Central memory CD8-positive, alpha-beta T cell (primary cell): ENCODE data around the gene GABRA4.
A peak's percentile ranks its signal among the peaks of the same experiment; 100 is the strongest.

Experiments used
- ATAC-seq: fragments of 150-1000 bp; cut with Tn5 transposase; replicated peaks from 2 replicates; pipeline ENCODE4 v1.10.0; 2022; ENCODE audit warnings: mild to moderate bottlenecking, moderate FRiP score, moderate number of reproducible peaks; ENCODE audit not compliant: poor library complexity, severe bottlenecking; ENCODE audit errors: extremely low read depth
- DNase-seq, 2 donors: peaks; one replicate each; pipeline ENCODE4 v3.0.0; 2021; ENCODE audit warnings: low spot score in 2 of 2
- H3K27ac Mint-ChIP-seq: one replicate; pipeline ENCODE4 v1.8.0; 2022; ENCODE audit warnings: low read depth, mild to moderate bottlenecking, moderate library complexity, mixed read lengths
- H3K27me3 Mint-ChIP-seq: one replicate; pipeline ENCODE4 v1.8.0; 2022; ENCODE audit warnings: mixed read lengths
- H3K36me3 Mint-ChIP-seq: one replicate; pipeline ENCODE4 v1.8.0; 2022; ENCODE audit warnings: mild to moderate bottlenecking, moderate library complexity, mixed read lengths; ENCODE audit not compliant: insufficient read depth
- H3K4me1 Mint-ChIP-seq: one replicate; pipeline ENCODE4 v1.8.0; 2022; ENCODE audit warnings: mixed read lengths
- H3K4me3 Mint-ChIP-seq: one replicate; pipeline ENCODE4 v1.8.0; 2022; ENCODE audit warnings: mild to moderate bottlenecking, moderate library complexity, mixed read lengths
- H3K9me3 Mint-ChIP-seq: one replicate; pipeline ENCODE4 v1.8.0; 2022; ENCODE audit warnings: mixed read lengths

The GABRA4 gene

GRCh38 chr4:46993075-46994006, at the start of gene GABRA4:
Gene GABRA4, minus strand, starts transcription at chr4:46993581. Its CDS starts 157 bp downstream, at chr4:46993424.
- H3K36me3 Mint-ChIP-seq: no peaks in the 10 kb centered on the region
- no peak for ATAC-seq

GRCh38 chr4:47040828-47041227, 47.4 kb upstream of the GABRA4 start:
- H3K4me1 Mint-ChIP-seq: no peaks in the 10 kb centered on the region
- H3K4me3 Mint-ChIP-seq: no peak overlapping the region
- no peaks in the 10 kb centered on the region for H3K9me3 Mint-ChIP-seq
- peaks cover 50% of the 10 kb centered on the region for H3K27me3 Mint-ChIP-seq
- DNase-seq (no peak), ATAC-seq (no peak)
- no peak overlapping the region for H3K27ac Mint-ChIP-seq
- no peaks in the 10 kb centered on the region for H3K36me3 Mint-ChIP-seq

More at GRCh38 chr4:46993075-46994006, at the start of gene GABRA4:
- DNase-seq: no peak
- no peak within 1 kb of the TSS for H3K27ac Mint-ChIP-seq
- peak within 1 kb of the TSS; percentile 39 for H3K4me3 Mint-ChIP-seq
- peaks cover 67% of the 10 kb centered on the region for H3K27me3 Mint-ChIP-seq
- H3K9me3 Mint-ChIP-seq: no peaks in the 10 kb centered on the region
- peaks cover 15% of the 10 kb centered on the region for H3K4me1 Mint-ChIP-seq

DNA sequence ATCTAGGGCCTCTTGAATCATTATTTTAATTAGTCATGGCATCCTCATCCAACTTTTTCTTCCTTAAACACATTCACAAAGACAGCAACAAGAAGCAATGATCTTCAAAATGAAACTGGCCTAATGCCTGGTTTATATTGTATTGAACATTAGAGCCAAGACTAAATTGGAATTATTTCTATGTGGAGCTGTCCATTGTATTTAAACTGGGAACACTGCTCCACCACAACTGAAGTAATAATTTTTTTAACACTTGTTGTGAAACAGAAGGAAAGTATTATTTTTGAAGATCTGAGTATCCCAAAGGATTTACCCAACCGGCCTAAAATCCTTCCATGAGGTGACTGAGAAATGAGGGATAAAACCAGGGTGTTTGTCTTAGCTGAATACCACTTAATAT, 44.9 kb upstream of the GABRA4 start:
- Mint-ChIP-seq H3K4me1 (no peaks in the 10 kb centered on the region), H3K27me3 (peaks cover 37% of the 10 kb centered on the region), H3K27ac (no peak overlapping the region), H3K36me3 (no peaks in the 10 kb centered on the region), H3K9me3 (no peaks in the 10 kb centered on the region), H3K4me3 (no peak overlapping the region)
- DNase-seq: no peak
- no peak for ATAC-seq

DNA sequence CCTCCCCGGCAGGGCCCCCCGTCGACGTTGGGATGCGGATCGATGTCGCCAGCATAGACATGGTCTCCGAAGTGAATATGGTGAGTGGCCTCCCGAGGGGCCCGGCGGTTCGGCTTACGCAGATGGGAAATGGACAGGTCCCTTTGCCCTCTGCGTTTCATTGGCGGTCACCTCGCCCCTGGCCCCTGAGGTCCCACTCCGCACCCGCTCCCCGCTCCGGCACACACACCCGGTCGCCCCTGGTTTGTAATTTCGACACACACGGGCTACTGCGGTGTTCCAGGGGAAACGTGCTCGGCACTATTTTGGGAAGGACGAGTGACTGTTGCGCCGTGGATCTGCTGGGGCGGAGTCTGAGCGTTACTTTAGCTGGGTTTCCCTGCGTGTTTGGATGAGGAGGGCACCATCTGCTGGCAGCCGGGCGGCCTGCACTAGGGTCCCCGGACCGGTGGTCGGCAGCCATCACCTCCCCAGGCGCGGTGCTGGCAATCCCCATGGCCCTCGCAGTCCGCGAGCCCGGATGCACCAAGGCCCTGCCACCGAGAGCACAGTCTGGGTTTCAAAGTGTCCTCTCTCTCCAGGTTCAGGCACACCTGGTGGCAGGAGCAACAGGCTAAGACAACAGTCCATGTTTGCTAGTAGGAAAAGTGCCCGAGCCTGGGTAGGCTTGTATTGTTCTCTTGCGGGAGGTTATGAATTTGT, 39.2 kb upstream of the GABRA4 start:
- ATAC-seq (peak; percentile 59), DNase-seq (peak in 1 of 2 donors; percentile 24)
- H3K27ac Mint-ChIP-seq: no peak overlapping the region
- H3K27me3 Mint-ChIP-seq: peaks cover 64% of the 10 kb centered on the region
- H3K36me3 Mint-ChIP-seq: peaks cover 2% of the 10 kb centered on the region
- H3K4me3 Mint-ChIP-seq: peak overlapping the region; percentile 45
- no peaks in the 10 kb centered on the region for H3K9me3 Mint-ChIP-seq
- H3K4me1 Mint-ChIP-seq: peaks cover 23% of the 10 kb centered on the region

DNA sequence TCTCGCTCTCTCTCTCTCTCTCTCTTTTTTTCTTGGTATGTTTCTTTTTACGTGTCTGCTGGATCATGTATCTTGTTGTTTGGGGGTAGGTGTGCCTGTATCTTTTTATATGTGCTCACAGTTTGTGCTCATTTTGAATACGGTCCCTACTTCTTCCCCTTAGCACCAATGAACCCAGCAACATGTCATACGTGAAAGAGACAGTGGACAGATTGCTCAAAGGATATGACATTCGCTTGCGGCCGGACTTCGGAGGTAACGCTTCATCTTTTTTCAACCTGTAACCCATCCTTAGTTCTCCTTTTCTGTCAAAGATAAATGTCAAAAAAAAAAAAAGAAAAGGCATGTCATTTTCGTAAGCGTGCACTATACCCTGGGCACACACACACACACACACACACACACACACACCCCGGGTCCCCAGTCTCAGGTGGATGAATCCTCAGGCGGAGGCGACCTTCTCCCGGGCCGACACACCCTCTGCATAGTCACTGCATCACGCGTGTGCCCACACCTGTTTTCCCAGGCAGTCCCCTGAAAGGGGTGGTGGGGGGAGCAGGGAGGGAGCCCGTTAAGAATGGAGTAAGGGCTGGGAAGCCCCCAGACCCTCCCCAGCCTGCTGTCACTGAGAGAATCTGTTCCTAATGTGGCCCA, 38.5 kb upstream of the GABRA4 start:
- H3K36me3 Mint-ChIP-seq: peaks cover 2% of the 10 kb centered on the region
- ATAC-seq (peak; percentile 28), DNase-seq (no peak)
- H3K27me3 Mint-ChIP-seq: peaks cover 63% of the 10 kb centered on the region
- no peaks in the 10 kb centered on the region for H3K9me3 Mint-ChIP-seq
- H3K27ac Mint-ChIP-seq: no peak overlapping the region
- H3K4me1 Mint-ChIP-seq: peaks cover 23% of the 10 kb centered on the region
- H3K4me3 Mint-ChIP-seq: peak overlapping the region; percentile 45

- Mint-ChIP-seq H3K27me3 (peaks cover 61% of the 10 kb centered on the region), H3K36me3 (peaks cover 2% of the 10 kb centered on the region), H3K4me1 (peaks cover 23% of the 10 kb centered on the region), H3K4me3 (peak within 1 kb of the TSS; percentile 45), H3K27ac (no peak within 1 kb of the TSS), H3K9me3 (no peaks in the 10 kb centered on the region)
- ATAC-seq (no peak), DNase-seq (no peak)
These were observed 37.8 kb upstream of the GABRA4 start, which contains the start of gene GABRB1 for GRCh38 chr4:47031011-47031678. Gene GABRB1, plus strand, starts transcription at chr4:47031567.

DNA sequence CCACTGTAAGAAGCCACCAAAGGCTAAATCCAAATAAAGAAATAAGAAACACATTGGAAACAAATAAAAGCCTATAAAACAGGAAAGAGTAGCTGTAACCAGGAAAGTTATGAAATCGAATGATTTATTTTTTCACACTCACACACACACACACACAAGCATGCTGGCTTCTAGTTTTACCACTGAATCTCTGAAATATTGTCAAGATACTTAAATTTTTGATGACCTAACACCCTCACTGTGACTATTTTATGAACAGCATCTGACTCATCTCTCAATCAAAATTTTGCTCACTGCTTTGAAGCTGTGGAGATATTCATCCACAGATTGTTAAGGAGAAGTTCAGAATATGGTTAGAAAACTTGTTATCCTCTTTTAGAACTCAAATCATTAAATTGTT, 24.1 kb upstream of the GABRA4 start:
- H3K4me3 Mint-ChIP-seq: no peak overlapping the region
- DNase-seq: no peak
- no peaks in the 10 kb centered on the region for H3K36me3 Mint-ChIP-seq
- peaks cover 6% of the 10 kb centered on the region for H3K9me3 Mint-ChIP-seq
- H3K27ac Mint-ChIP-seq: no peak overlapping the region
- no peak for ATAC-seq
- H3K4me1 Mint-ChIP-seq: peaks cover 3% of the 10 kb centered on the region
- H3K27me3 Mint-ChIP-seq: no peaks in the 10 kb centered on the region

DNA sequence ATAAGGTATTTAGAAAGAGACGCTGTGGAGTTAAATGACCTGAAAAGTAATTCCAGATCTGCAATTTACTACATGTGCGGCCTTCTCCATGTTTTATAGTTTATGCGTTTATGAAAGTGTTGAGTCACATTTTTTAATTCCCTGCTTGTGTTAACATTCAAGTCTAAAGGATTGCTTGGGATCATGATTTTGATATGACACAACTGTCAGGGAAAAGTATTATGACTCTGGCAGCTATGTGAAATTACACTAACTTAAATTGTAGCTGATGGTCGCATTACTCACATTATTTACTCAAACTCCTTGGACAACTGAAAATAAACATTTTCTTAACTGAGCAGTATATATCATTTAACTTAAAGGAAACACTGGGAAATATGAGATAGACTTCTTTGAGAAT, 23.7 kb upstream of the GABRA4 start:
- no peaks in the 10 kb centered on the region for H3K36me3 Mint-ChIP-seq
- no peak overlapping the region for H3K4me3 Mint-ChIP-seq
- H3K27ac Mint-ChIP-seq: no peak overlapping the region
- H3K9me3 Mint-ChIP-seq: peaks cover 6% of the 10 kb centered on the region
- no peak for ATAC-seq
- DNase-seq: no peak
- peaks cover 6% of the 10 kb centered on the region for H3K4me1 Mint-ChIP-seq
- H3K27me3 Mint-ChIP-seq: no peaks in the 10 kb centered on the region

- Mint-ChIP-seq H3K4me3 (no peak overlapping the region), H3K27me3 (no peaks in the 10 kb centered on the region), H3K9me3 (no peaks in the 10 kb centered on the region), H3K27ac (no peak overlapping the region), H3K4me1 (peaks cover 19% of the 10 kb centered on the region), H3K36me3 (peaks cover 3% of the 10 kb centered on the region)
- DNase-seq (no peak), ATAC-seq (no peak)
These were observed 20.0 kb upstream of the GABRA4 start for GRCh38 chr4:47013373-47013772.

- ATAC-seq (no peak), DNase-seq (no peak)
- Mint-ChIP-seq H3K4me1 (peaks cover 19% of the 10 kb centered on the region), H3K27ac (peak overlapping the region; percentile 35), H3K27me3 (no peaks in the 10 kb centered on the region), H3K9me3 (no peaks in the 10 kb centered on the region), H3K4me3 (no peak overlapping the region), H3K36me3 (peaks cover 3% of the 10 kb centered on the region)
These were observed 19.3 kb upstream of the GABRA4 start for GRCh38 chr4:47012676-47013075.

DNA sequence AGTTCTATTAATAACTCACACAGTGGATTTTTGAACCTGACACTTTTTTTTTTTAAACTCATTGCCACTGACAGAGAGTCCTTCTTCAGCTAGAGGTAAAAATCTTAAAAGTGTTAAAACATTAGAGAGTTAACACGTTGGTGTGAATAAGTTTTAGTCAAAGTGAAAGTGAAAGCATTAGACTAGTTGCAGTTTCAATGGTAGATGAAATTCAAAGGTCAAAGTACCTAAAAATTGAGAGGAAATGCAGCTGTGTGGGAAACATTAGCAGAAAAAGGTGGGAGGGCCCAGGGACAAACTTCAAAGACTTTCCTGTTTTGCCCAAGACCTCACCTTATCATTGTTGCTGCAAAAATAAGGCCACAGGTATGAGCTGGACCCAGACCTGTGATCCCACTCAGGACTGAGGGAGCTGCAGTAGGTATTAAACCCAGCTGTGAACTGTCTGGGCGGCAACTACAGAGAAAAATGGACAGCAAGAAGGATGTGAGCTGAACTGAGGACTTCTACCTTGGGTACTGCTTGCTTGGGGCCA, 17.6 kb upstream of the GABRA4 start:
- ATAC-seq (peak; percentile 69), DNase-seq (no peak)
- H3K9me3 Mint-ChIP-seq: no peaks in the 10 kb centered on the region
- H3K4me3 Mint-ChIP-seq: peak overlapping the region; percentile 65
- H3K4me1 Mint-ChIP-seq: peaks cover 19% of the 10 kb centered on the region
- peaks cover 3% of the 10 kb centered on the region for H3K36me3 Mint-ChIP-seq
- no peaks in the 10 kb centered on the region for H3K27me3 Mint-ChIP-seq
- peak overlapping the region; percentile 75 for H3K27ac Mint-ChIP-seq
